ENCODE measurements around the gene PDGFC. TPM values are rescaled to one million over a fixed set of nuclear protein-coding genes. Genes with fewer than 3 reads are reported as not detected.

Gene PDGFC
- total RNA-seq, 4 donors from 2014 or later: 28.0 to 43.9 (median 34.8) TPM

DNA sequence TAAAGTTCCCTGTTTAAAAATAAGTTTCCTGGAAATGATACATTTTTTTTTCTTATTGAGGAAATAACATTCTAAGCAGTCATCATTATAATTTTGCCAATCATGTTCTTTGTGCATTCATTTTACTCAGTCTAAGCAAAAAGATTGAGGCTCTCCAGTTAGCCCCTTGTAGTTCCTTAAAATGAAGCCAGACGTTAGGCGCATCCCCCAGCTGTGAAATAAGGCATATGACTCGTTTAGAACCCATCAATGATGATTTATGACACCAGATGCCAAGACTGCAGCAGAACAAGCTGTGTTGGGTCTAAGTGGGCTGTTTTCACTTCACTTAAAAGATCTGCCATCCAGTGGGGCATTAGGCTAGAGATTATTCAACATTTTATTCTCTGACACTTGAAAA is 17.0 kb downstream of the PDGFC start:
- no peaks in the 10 kb centered on the region for H3K36me3 ChIP-seq
- ATAC-seq: peak; percentile 67
- WGBS, 2 donors (ENCODE audit: low coverage in 1 of 2): 72 to 80% methylated on average over 1 to 3 of the region's 3 CpGs
- H3K4me1 ChIP-seq: peaks cover 22 to 64% (median 30%) of the 10 kb centered on the region in 3 donors
- peak overlapping the region in 1 of 4 donors; percentile 2 for H3K27ac ChIP-seq
- TF ChIP-seq EP300 (IDR thresholded peaks at IDR 0.05) (no peak), POLR2AphosphoS5 (IDR thresholded peaks at IDR 0.05) (no peak), POLR2A (IDR thresholded peaks at IDR 0.05) (no peak)
- TF ChIP-seq, protein P1, sequence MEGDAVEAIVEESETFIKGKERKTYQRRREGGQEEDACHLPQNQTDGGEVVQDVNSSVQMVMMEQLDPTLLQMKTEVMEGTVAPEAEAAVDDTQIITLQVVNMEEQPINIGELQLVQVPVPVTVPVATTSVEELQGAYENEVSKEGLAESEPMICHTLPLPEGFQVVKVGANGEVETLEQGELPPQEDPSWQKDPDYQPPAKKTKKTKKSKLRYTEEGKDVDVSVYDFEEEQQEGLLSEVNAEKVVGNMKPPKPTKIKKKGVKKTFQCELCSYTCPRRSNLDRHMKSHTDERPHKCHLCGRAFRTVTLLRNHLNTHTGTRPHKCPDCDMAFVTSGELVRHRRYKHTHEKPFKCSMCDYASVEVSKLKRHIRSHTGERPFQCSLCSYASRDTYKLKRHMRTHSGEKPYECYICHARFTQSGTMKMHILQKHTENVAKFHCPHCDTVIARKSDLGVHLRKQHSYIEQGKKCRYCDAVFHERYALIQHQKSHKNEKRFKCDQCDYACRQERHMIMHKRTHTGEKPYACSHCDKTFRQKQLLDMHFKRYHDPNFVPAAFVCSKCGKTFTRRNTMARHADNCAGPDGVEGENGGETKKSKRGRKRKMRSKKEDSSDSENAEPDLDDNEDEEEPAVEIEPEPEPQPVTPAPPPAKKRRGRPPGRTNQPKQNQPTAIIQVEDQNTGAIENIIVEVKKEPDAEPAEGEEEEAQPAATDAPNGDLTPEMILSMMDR (IDR thresholded peaks at IDR 0.05): no peak
- no peak overlapping the region for H3K4me3 ChIP-seq
- H3K9me3 ChIP-seq: no peaks in the 10 kb centered on the region
- no peaks in the 10 kb centered on the region for H3K27me3 ChIP-seq

DNA sequence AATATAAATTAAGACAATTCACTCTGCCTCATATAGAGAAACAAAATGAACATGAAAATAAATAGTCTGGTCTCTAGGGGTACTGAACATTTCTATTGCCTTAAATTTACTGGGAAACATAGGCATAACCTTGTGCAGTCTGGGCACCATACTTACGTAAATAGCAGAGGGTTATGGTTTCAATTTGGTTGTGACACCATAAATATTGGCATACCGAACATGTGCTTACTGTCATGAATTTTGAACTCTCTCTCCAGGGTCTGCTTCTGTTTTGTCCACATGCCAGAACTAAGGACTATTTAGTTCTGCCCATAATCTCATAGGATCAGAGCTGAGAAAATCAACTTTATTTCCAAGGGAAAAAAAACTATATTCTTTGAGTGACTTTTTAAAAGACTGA is 17.6 kb downstream of the PDGFC start:
- H3K27ac ChIP-seq: peak overlapping the region in 1 of 4 donors; percentile 7
- TF ChIP-seq POLR2AphosphoS5 (IDR thresholded peaks at IDR 0.05) (no peak), EP300 (IDR thresholded peaks at IDR 0.05) (no peak), POLR2A (IDR thresholded peaks at IDR 0.05) (no peak)
- TF ChIP-seq, protein P1 (IDR thresholded peaks at IDR 0.05): no peak
- peaks cover 18 to 64% (median 33%) of the 10 kb centered on the region in 3 donors for H3K4me1 ChIP-seq

DNA sequence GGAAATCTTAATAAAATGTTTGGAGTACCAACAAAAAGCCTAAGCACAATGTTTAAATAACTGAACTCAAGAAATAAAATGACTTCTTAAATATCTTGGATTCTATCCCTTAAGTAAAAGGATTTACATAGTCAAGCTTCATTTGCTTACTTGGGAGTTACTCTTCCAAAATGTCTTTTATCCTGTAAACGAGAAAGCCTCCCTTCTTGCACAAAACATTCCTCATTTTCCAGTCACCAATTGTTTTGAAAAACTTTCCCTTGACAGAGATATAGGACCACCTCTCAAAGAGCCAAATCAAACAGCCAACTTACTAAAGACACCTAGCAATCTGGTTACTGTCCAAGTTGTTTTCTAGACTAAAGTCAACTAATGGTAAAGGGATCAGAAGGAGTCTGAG is 18.6 kb downstream of the PDGFC start:
- H3K27me3 ChIP-seq: no peaks in the 10 kb centered on the region
- H3K4me1 ChIP-seq: peaks cover 12 to 64% (median 32%) of the 10 kb centered on the region in 3 donors
- ATAC-seq: no peak
- H3K36me3 ChIP-seq: no peaks in the 10 kb centered on the region
- H3K4me3 ChIP-seq: no peak overlapping the region
- TF ChIP-seq EP300 (IDR thresholded peaks at IDR 0.05) (no peak), POLR2A (IDR thresholded peaks at IDR 0.05) (no peak), POLR2AphosphoS5 (IDR thresholded peaks at IDR 0.05) (no peak)
- TF ChIP-seq, protein P1 (IDR thresholded peaks at IDR 0.05): no peak
- H3K27ac ChIP-seq: peak overlapping the region in 2 of 4 donors; percentile 1 to 7
- WGBS, 2 donors (ENCODE audit: low coverage in 1 of 2): 25 to 55% methylated on average over 1 of the region's 1 CpG
- no peaks in the 10 kb centered on the region for H3K9me3 ChIP-seq

More for the DNA sequence above, 17.6 kb downstream of the PDGFC start:
- no peak for ATAC-seq
- 83 to 96% methylated on average over 2 of the region's 2 CpGs for WGBS, 2 donors (ENCODE audit: low coverage in 1 of 2)
- Histone ChIP-seq H3K27me3 (no peaks in the 10 kb centered on the region), H3K9me3 (no peaks in the 10 kb centered on the region), H3K36me3 (no peaks in the 10 kb centered on the region), H3K4me3 (no peak overlapping the region)

GRCh38 chr4:156952078-156952759 is 19.4 kb downstream of the PDGFC start:
- no peaks in the 10 kb centered on the region for H3K36me3 ChIP-seq
- peaks cover 4 to 64% (median 26%) of the 10 kb centered on the region in 3 donors for H3K4me1 ChIP-seq
- H3K27ac ChIP-seq: no peak overlapping the region
- WGBS, 2 donors (ENCODE audit: low coverage in 1 of 2): 58 to 77% methylated on average over 3 of the region's 3 CpGs
- H3K4me3 ChIP-seq: no peak overlapping the region
- no peaks in the 10 kb centered on the region for H3K27me3 ChIP-seq
- no peak for ATAC-seq
- no peaks in the 10 kb centered on the region for H3K9me3 ChIP-seq
- TF ChIP-seq, protein P1 (IDR thresholded peaks at IDR 0.05): no peak

GRCh38 chr4:156950948-156951347 is 20.7 kb downstream of the PDGFC start:
- H3K27ac ChIP-seq: peak overlapping the region in 1 of 4 donors; percentile 33
- H3K36me3 ChIP-seq: no peaks in the 10 kb centered on the region
- 58 to 83% methylated on average over 3 of the region's 3 CpGs for WGBS, 2 donors (ENCODE audit: low coverage in 1 of 2)
- no peak for ATAC-seq
- peaks cover 15 to 71% (median 29%) of the 10 kb centered on the region in 3 donors for H3K4me1 ChIP-seq
- no peaks in the 10 kb centered on the region for H3K9me3 ChIP-seq
- no peaks in the 10 kb centered on the region for H3K27me3 ChIP-seq
- H3K4me3 ChIP-seq: no peak overlapping the region
- TF ChIP-seq EP300 (IDR thresholded peaks at IDR 0.05) (no peak), POLR2AphosphoS5 (IDR thresholded peaks at IDR 0.05) (no peak), POLR2A (IDR thresholded peaks at IDR 0.05) (no peak)
- TF ChIP-seq, protein P1 (IDR thresholded peaks at IDR 0.05): no peak

Measured in gastroesophageal sphincter (tissue), 4 donors.